Keratinocyte (primary cell): Measurements from ENCODE around the gene IGF1R. TPM values are rescaled to one million over a fixed set of nuclear protein-coding genes. Genes with fewer than 3 reads are reported as not detected.

Experiments
- DNase-seq: peaks from one replicate; pipeline ENCODE4 v3.0.0-alpha.2; 2011; ENCODE audit warnings: low read depth, missing footprints, low spot score
- FAIRE-seq: peaks from 2 replicates; lab custom pipeline; 2011; peaks lifted over from hg19 to GRCh38; lab: Jason Lieb, UNC
- H2AFZ ChIP-seq: 2 replicates; pipeline ENCODE4 v1.6.0; 2012; ENCODE audit warnings: low read length, control low read depth, inconsistent platforms; ENCODE audit not compliant: control insufficient read depth
- H3K27ac ChIP-seq: 2 replicates; pipeline ENCODE4 v1.5.1; 2011; ENCODE audit warnings: low read length; ENCODE audit not compliant: control insufficient read depth, insufficient read depth
- H3K27me3 ChIP-seq: 3 replicates; pipeline ENCODE4 v1.6.0; 2011; ENCODE audit warnings: low read length; ENCODE audit not compliant: control insufficient read depth, insufficient read depth; ENCODE audit errors: extremely low read depth
- H3K36me3 ChIP-seq, 2 experiments: 2 replicates in 1 of 2; 3 replicates in 1 of 2; pipeline ENCODE4 v1.5.1; 2011; ENCODE audit warnings: low read length in 2 of 2, mild to moderate bottlenecking in 1 of 2; ENCODE audit not compliant: control insufficient read depth in 2 of 2, insufficient read depth in 2 of 2; ENCODE audit errors: extremely low read depth in 1 of 2
- H3K4me1 ChIP-seq: 3 replicates; pipeline ENCODE4 v1.5.1; 2011; ENCODE audit warnings: low read length; ENCODE audit not compliant: control insufficient read depth, insufficient read depth; ENCODE audit errors: extremely low read depth
- H3K4me2 ChIP-seq: 3 replicates; pipeline ENCODE4 v1.6.0; 2011; ENCODE audit warnings: low read depth, low read length; ENCODE audit not compliant: control insufficient read depth, insufficient read depth; ENCODE audit errors: extremely low read depth
- H3K4me3 ChIP-seq, 3 experiments: fragments of 200-600 bp in 1 of 3; sonication (generic) in 1 of 3; 2 replicates in 2 of 3; 3 replicates in 1 of 3; pipeline ENCODE4 v1.5.1; 2011 to 2016; ENCODE audit warnings: low read length in 3 of 3, mild to moderate bottlenecking in 3 of 3, control low read depth in 2 of 3, inconsistent platforms in 1 of 3, low read depth in 1 of 3, mixed read lengths in 1 of 3, mixed run types in 1 of 3, moderate library complexity in 1 of 3; ENCODE audit not compliant: control insufficient read depth in 2 of 3, insufficient read depth in 2 of 3; ENCODE audit errors: extremely low read depth in 1 of 3
- H3K79me2 ChIP-seq: 2 replicates; pipeline ENCODE4 v1.6.0; 2012; ENCODE audit warnings: low read length; ENCODE audit not compliant: control insufficient read depth, insufficient read depth
- H3K9ac ChIP-seq: 3 replicates; pipeline ENCODE4 v1.6.0; 2011; ENCODE audit warnings: low read length; ENCODE audit not compliant: control insufficient read depth, insufficient read depth; ENCODE audit errors: extremely low read depth
- H3K9me1 ChIP-seq: 3 replicates; pipeline ENCODE4 v1.6.0; 2011; ENCODE audit warnings: low read length; ENCODE audit not compliant: control insufficient read depth, insufficient read depth; ENCODE audit errors: extremely low read depth
- H3K9me3 ChIP-seq: 2 replicates; pipeline ENCODE4 v1.5.1; 2012; ENCODE audit warnings: low read depth, low read length; ENCODE audit not compliant: control insufficient read depth
- H4K20me1 ChIP-seq: 3 replicates; pipeline ENCODE4 v1.6.0; 2011; ENCODE audit warnings: low read length; ENCODE audit not compliant: control insufficient read depth, insufficient read depth; ENCODE audit errors: extremely low read depth
- CTCF ChIP-seq, 3 experiments: IDR thresholded peaks in 1 of 3; conservative IDR thresholded peaks in 1 of 3; optimal IDR thresholded peaks in 1 of 3; 2 replicates in 2 of 3; 3 replicates in 1 of 3; pipeline versions ENCODE3 to v1.5.1; 2011; ENCODE audit warnings: low read length in 3 of 3, mild to moderate bottlenecking in 3 of 3, moderate library complexity in 2 of 3, control low read depth in 1 of 3, inconsistent platforms in 1 of 3; ENCODE audit not compliant: insufficient read depth in 2 of 3; ENCODE audit errors: extremely low read depth in 1 of 3
- EZH2 ChIP-seq: IDR thresholded peaks from one replicate; pipeline ENCODE4 v1.6.1; 2012; ENCODE audit warnings: inconsistent platforms, mild to moderate bottlenecking, low read length, moderate library complexity
- dilution Hi-C: fragments of 300-500 bp; cut with MboI; formaldehyde crosslinking; loops from one replicate; pipeline ENCODE4 v1.7.0; 2020; ENCODE audit warnings: low sequenced_read_pairs; ENCODE audit not compliant: extremely low pct_ligation_motif_present
- polyA plus RNA-seq, 5 experiments: library from polyadenylated mRNA; depleted of rRNA in 3 of 5; stranded (reverse) in 3 of 5; stranded (forward) in 1 of 5; unstranded in 1 of 5; fragments of >200 nt; gene quantifications; 1 replicate in 1 of 5; 2 replicates in 3 of 5; 3 replicates in 1 of 5; pipeline versions ENCODE4 v1.2.1 to v1.2.3, GENCODE V29; 2011 to 2012; ENCODE audit warnings: missing spikeins in 2 of 5, low read depth in 1 of 5, low replicate concordance in 1 of 5

Gene IGF1R
- polyA plus RNA-seq, 1 donor (not counting 4 experiments of a cell fraction or from before 2014, with no cell fraction given), result 14.5 TPM

- H3K4me3 ChIP-seq, result peak overlapping the region in 2 of 3 experiments; percentile 13 to 37
- peak overlapping the region; percentile 67 for H3K4me2 ChIP-seq
- H2AFZ ChIP-seq, result no peak overlapping the region
- no peaks in the 10 kb centered on the region for H3K9me3 ChIP-seq
- H3K4me1 ChIP-seq, result peaks cover 41% of the 10 kb centered on the region
- H3K79me2 ChIP-seq, result peaks cover 78% of the 10 kb centered on the region
- peak overlapping the region; percentile 71 for H3K9ac ChIP-seq
- DNase-seq, result no peak
- no peaks in the 10 kb centered on the region for H3K27me3 ChIP-seq
- dilution Hi-C loops, result no loop called here
- no peaks in the 10 kb centered on the region for H3K9me1 ChIP-seq
- peak overlapping the region; percentile 93 for H3K27ac ChIP-seq
- no peak for TF ChIP-seq CTCF (optimal IDR thresholded peaks at IDR 0.05 in 1 of 3, IDR thresholded peaks at IDR 0.05 in 1 of 3, conservative IDR thresholded peaks at IDR 0.05 in 1 of 3; ENCODE audit: extremely low read depth in 1 of 3, insufficient read depth in 2 of 3, low read length in 3 of 3)
- no peak for TF ChIP-seq EZH2
- H4K20me1 ChIP-seq, result no peaks in the 10 kb centered on the region
- no peak for FAIRE-seq
- no peaks in the 10 kb centered on the region for H3K36me3 ChIP-seq
These were observed 127.3 kb downstream of the IGF1R start for GRCh38 chr15:98775498-98776230.

- Histone ChIP-seq H3K79me2 (peaks cover 78% of the 10 kb centered on the region), H4K20me1 (no peaks in the 10 kb centered on the region), H3K9ac (no peak overlapping the region), H3K4me1 (peaks cover 41% of the 10 kb centered on the region), H3K4me2 (no peak overlapping the region), H3K27me3 (no peaks in the 10 kb centered on the region), H2AFZ (no peak overlapping the region), H3K9me3 (no peaks in the 10 kb centered on the region), H3K36me3 (no peaks in the 10 kb centered on the region), H3K4me3 (no peak overlapping the region), H3K9me1 (no peaks in the 10 kb centered on the region), H3K27ac (no peak overlapping the region)
- no peak for DNase-seq
- TF ChIP-seq CTCF (optimal IDR thresholded peaks at IDR 0.05 in 1 of 3, IDR thresholded peaks at IDR 0.05 in 1 of 3, conservative IDR thresholded peaks at IDR 0.05 in 1 of 3; ENCODE audit: extremely low read depth in 1 of 3, insufficient read depth in 2 of 3, low read length in 3 of 3) (no peak), EZH2 (no peak)
- dilution Hi-C loops, result no loop called here
- FAIRE-seq, result no peak
These were observed 128.4 kb downstream of the IGF1R start for GRCh38 chr15:98776607-98777281.
